GM18517 (cell line): ENCODE data around the gene LYRM7.
"Not testable (repeated sequence)": the region's sequence is repeated elsewhere in the genome, so short reads cannot be mapped to it uniquely, and the experiment has no call there.

Experiments used
- ATAC-seq: cut with Tn5 transposase; IDR thresholded peaks from one replicate; pipeline ENCODE4 v1.9.1; 2021; ENCODE audit warnings: mild to moderate bottlenecking, moderate library complexity; ENCODE audit not compliant: unreplicated experiment

LYRM7 gene

GRCh38 chr5:131170540-131171275 lies at the start of gene LYRM7:
Gene LYRM7 (plus strand): TSS chr5:131170944. CDS start chr5:131171021, 77 bp downstream.
- ATAC-seq = peak; percentile 98

- ATAC-seq = not testable (repeated sequence)
These were observed 43.5 kb upstream of the LYRM7 start for GRCh38 chr5:131127244-131127643.

- ATAC-seq = no peak
These were observed 41.4 kb upstream of the LYRM7 start for GRCh38 chr5:131129306-131129705.

- ATAC-seq = not testable (repeated sequence)
These were observed 37.7 kb upstream of the LYRM7 start for GRCh38 chr5:131133091-131133490.

GRCh38 chr5:131138406-131138805 lies 32.3 kb upstream of the LYRM7 start:
- not testable (repeated sequence) for ATAC-seq

- ATAC-seq = no peak
These were observed 31.4 kb upstream of the LYRM7 start for GRCh38 chr5:131139321-131139720.

- no peak for ATAC-seq
These were observed 27.6 kb upstream of the LYRM7 start for GRCh38 chr5:131142970-131143617.

- ATAC-seq = no peak
These were observed 23.5 kb upstream of the LYRM7 start for GRCh38 chr5:131147258-131147657.

GRCh38 chr5:131148835-131149234 lies 21.9 kb upstream of the LYRM7 start:
- no peak for ATAC-seq

GRCh38 chr5:131150408-131150807 lies 20.3 kb upstream of the LYRM7 start:
- ATAC-seq = no peak

- no peak for ATAC-seq
These were observed 19.5 kb upstream of the LYRM7 start for GRCh38 chr5:131151216-131151615.

- no peak for ATAC-seq
These were observed 14.4 kb upstream of the LYRM7 start for GRCh38 chr5:131156385-131156784.

- ATAC-seq = no peak
These were observed 13.8 kb upstream of the LYRM7 start for GRCh38 chr5:131156957-131157356.

- ATAC-seq = no peak
These were observed 10.6 kb upstream of the LYRM7 start for GRCh38 chr5:131160134-131160533.

GRCh38 chr5:131163276-131164119 lies 7.2 kb upstream of the LYRM7 start:
- ATAC-seq = no peak

- peak; percentile 69 for ATAC-seq
These were observed 6.3 kb upstream of the LYRM7 start for GRCh38 chr5:131164191-131165118.

GRCh38 chr5:131165119-131165727 lies 5.5 kb upstream of the LYRM7 start, which contains the start of gene HINT1:
Gene HINT1 (minus strand): TSS chr5:131165256. CDS start chr5:131165205, 51 bp downstream.
- ATAC-seq = peak; percentile 81

- no peak for ATAC-seq
These were observed 3.1 kb upstream of the LYRM7 start for GRCh38 chr5:131167615-131168014.

GRCh38 chr5:131169810-131170539 lies 769 bp upstream of the LYRM7 start:
- no peak for ATAC-seq
